ENCODE data around the gene RNF212. TPM values are rescaled to one million over a fixed set of nuclear protein-coding genes. Genes with fewer than 3 reads are reported as not detected.

Gene RNF212
- total RNA-seq, 1 donor from 2014 or later, result 7.9 TPM

DNA sequence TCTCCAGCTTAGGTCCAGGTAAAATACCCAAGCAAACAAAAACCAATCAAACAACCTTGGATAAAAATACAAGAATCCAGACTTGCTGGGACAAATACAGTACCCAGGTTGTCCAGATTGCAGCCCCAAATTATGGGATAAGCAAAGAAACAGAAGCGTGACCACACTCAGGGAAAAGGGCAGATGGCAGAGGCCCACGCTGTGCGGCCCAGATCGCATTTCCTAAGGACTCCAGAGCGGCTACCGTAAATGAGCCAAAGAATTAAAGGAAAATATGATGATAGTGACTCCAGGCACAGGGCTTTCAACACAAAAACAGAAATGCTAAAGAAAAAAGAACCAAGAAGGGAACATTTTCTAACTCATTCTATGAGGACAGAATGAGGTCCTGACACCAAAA lies 51.6 kb downstream of the RNF212 start:
- Histone ChIP-seq H3K9me3 (no peaks in the 10 kb centered on the region), H3K4me1 (no peaks in the 10 kb centered on the region), H3K4me3 (no peak overlapping the region), H3K27ac (no peak overlapping the region), H3K27me3 (no peaks in the 10 kb centered on the region), H3K36me3 (no peaks in the 10 kb centered on the region)
- TF ChIP-seq CTCF (IDR thresholded peaks at IDR 0.05) (no peak), POLR2A (IDR thresholded peaks at IDR 0.05) (no peak), POLR2AphosphoS5 (IDR thresholded peaks at IDR 0.05; ENCODE audit: insufficient read depth in 1 of 2, low read depth in 1 of 2) (no peak)
- no peak for DNase-seq (ENCODE audit: extremely low spot score in 2 of 2)
- intact Hi-C loops (cut with DNase I), result no loop called here

GRCh38 chr4:1061056-1061700 lies 52.2 kb downstream of the RNF212 start:
- Histone ChIP-seq H3K27me3 (no peaks in the 10 kb centered on the region), H3K36me3 (no peaks in the 10 kb centered on the region), H3K9me3 (no peaks in the 10 kb centered on the region), H3K4me3 (no peak overlapping the region), H3K27ac (no peak overlapping the region), H3K4me1 (no peaks in the 10 kb centered on the region)
- DNase-seq (ENCODE audit: extremely low spot score in 2 of 2), result no peak
- intact Hi-C loops (cut with DNase I), result no loop called here
- TF ChIP-seq POLR2A (IDR thresholded peaks at IDR 0.05) (no peak), POLR2AphosphoS5 (IDR thresholded peaks at IDR 0.05; ENCODE audit: insufficient read depth in 1 of 2, low read depth in 1 of 2) (no peak)

DNA sequence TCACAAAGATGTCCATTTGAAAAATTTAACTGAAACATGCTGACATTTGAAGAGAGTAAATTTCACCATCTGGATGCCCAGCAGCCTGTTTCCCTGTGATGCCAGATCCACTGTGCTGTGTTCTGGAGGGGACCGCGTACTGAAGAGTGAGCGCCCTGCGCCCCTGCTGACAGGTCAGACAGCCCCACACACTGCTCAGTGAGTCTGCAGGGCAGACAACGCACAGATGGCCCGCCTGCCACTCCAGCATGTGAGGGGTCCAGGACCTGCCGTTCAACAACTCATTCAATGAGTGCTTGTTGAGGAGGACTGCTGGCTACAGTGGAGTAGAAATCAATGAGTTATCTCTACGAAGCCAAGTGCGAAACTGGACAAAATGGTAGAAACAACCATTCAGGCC lies 52.7 kb downstream of the RNF212 start:
- Histone ChIP-seq H3K36me3 (no peaks in the 10 kb centered on the region), H3K4me3 (no peak overlapping the region), H3K4me1 (no peaks in the 10 kb centered on the region), H3K27ac (no peak overlapping the region), H3K9me3 (no peaks in the 10 kb centered on the region), H3K27me3 (no peaks in the 10 kb centered on the region)
- no peak for DNase-seq (ENCODE audit: extremely low spot score in 2 of 2)
- intact Hi-C loops (cut with DNase I), result no loop called here
- TF ChIP-seq POLR2A (IDR thresholded peaks at IDR 0.05), result no peak
- no peak for TF ChIP-seq CTCF (IDR thresholded peaks at IDR 0.05)
- no peak for TF ChIP-seq POLR2AphosphoS5 (IDR thresholded peaks at IDR 0.05; ENCODE audit: insufficient read depth in 1 of 2, low read depth in 1 of 2)

DNA sequence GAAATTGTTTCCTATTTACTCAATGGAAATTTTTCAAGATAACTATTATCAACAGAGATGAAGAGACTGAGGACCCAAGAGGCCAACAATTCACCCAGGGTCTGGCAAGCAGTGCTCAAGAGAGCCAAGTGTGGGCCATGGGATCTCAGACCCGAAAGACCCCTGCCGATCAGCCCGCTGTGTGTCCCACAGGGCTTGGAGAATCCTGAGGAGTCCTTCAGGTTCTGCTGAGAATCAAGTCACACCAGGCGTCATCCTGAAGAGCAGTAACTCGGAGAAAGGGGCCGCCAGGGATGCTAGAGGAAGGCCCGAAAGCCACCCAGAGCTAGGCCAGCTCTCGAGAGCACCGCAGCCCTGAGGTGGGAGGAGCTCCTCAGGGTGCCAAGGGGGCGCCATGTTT lies 53.2 kb downstream of the RNF212 start:
- DNase-seq (ENCODE audit: extremely low spot score in 2 of 2), result no peak
- intact Hi-C loops (cut with DNase I), result no loop called here
- H3K27me3 ChIP-seq, result no peaks in the 10 kb centered on the region

DNA sequence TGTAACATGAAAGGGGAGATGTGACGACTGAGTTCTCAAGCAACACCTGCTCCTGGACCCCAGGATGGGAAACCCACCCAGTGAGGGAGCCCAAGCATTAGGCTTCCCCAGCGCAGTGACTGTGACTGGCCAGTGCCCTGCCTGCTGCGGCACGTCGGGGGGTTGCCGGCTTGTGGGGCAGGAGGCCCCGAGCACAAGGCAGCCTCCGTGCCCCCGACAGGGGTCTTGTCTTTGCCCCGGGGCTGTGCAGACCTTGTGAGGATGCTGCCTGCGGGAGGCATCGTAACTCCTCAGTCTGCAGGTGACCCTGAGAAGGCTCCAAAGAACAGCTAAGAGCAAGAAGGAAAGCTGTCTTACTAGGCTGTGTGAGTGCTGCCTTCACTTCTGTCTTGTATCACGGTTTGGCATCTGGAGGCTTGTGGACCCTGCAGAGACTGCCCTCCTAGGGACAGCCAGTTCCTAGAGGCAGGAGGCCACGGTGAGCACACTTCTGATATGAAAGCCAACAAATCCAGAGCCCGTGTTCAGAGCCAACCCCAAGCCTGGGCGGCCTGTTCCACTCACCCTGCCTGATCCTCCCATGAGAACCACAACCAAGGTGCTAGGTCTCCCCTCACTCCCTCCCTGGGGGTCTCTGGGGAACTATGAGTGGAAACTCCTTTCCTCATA lies 54.2 kb downstream of the RNF212 start:
- no peaks in the 10 kb centered on the region for H3K27me3 ChIP-seq
- H3K9me3 ChIP-seq, result no peaks in the 10 kb centered on the region
- H3K36me3 ChIP-seq, result no peaks in the 10 kb centered on the region
- no peaks in the 10 kb centered on the region for H3K4me1 ChIP-seq
- TF ChIP-seq POLR2AphosphoS5 (IDR thresholded peaks at IDR 0.05; ENCODE audit: insufficient read depth in 1 of 2, low read depth in 1 of 2), result no peak
- DNase-seq (ENCODE audit: extremely low spot score in 2 of 2), result no peak
- no peak overlapping the region for H3K4me3 ChIP-seq
- no peak overlapping the region for H3K27ac ChIP-seq
- intact Hi-C loops (cut with DNase I), result no loop called here

More for the DNA sequence above, 53.2 kb downstream of the RNF212 start:
- Histone ChIP-seq H3K4me1 (no peaks in the 10 kb centered on the region), H3K36me3 (no peaks in the 10 kb centered on the region), H3K9me3 (no peaks in the 10 kb centered on the region), H3K27ac (no peak overlapping the region), H3K4me3 (no peak overlapping the region)
- no peak for TF ChIP-seq CTCF (IDR thresholded peaks at IDR 0.05)
- TF ChIP-seq POLR2A (IDR thresholded peaks at IDR 0.05), result no peak
- no peak for TF ChIP-seq POLR2AphosphoS5 (IDR thresholded peaks at IDR 0.05; ENCODE audit: insufficient read depth in 1 of 2, low read depth in 1 of 2)
